Anterior cingulate cortex (tissue), 58 donors: ENCODE measurements around the gene DOK7.
A peak's percentile ranks its signal among the peaks of the same experiment; 100 is the strongest.

Experiments
- DNase-seq, 58 donors: peaks; one replicate each; lab custom pipeline; 2025; lab: John Stamatoyannopoulos, UW

The DOK7 gene, protein sequence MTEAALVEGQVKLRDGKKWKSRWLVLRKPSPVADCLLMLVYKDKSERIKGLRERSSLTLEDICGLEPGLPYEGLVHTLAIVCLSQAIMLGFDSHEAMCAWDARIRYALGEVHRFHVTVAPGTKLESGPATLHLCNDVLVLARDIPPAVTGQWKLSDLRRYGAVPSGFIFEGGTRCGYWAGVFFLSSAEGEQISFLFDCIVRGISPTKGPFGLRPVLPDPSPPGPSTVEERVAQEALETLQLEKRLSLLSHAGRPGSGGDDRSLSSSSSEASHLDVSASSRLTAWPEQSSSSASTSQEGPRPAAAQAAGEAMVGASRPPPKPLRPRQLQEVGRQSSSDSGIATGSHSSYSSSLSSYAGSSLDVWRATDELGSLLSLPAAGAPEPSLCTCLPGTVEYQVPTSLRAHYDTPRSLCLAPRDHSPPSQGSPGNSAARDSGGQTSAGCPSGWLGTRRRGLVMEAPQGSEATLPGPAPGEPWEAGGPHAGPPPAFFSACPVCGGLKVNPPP

DNA sequence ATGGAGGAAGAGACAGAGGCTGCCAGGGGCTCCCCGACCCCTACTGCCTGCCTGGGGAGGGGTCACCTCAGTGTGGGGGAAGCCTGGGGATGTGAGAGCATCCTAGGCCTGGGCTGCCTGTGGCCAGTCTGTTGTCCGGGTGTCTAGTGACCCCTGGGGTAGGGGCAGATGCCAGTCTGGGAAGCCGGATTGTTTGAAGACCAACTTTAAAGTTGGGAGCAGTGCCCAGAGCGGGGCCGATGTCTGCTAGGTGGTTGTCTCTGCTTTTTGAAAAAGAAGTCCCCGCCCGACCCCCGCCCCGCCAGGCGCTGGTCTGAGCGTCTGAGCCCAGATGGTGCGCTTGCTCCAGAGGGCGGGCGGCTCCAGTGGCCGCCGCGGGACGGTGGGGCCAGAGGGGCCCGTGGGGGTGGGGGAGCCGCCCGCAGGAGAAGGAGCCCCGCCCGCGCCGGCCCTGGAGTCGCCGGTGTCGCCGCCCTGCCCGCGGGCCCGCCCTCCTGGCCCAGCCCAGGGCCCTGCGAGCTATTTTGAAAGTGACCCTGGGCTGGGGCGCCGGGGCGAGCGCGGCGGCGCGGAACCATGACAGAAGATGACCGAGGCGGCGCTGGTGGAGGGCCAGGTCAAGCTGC is at the start of gene DOK7:
TSS of gene DOK7 (plus strand) at position 517 of the 626 bp plus-strand sequence. CDS start at position 587, 70 bp downstream.
- DNase-seq: no peak

- DNase-seq: no peak
Observed at GRCh38 chr4:3413675-3414420, 49.3 kb upstream of the DOK7 start.

GRCh38 chr4:3414421-3415279 is 48.5 kb upstream of the DOK7 start:
- DNase-seq: peak in 10 of 58 donors; percentile 9 to 33 (median 26)

DNA sequence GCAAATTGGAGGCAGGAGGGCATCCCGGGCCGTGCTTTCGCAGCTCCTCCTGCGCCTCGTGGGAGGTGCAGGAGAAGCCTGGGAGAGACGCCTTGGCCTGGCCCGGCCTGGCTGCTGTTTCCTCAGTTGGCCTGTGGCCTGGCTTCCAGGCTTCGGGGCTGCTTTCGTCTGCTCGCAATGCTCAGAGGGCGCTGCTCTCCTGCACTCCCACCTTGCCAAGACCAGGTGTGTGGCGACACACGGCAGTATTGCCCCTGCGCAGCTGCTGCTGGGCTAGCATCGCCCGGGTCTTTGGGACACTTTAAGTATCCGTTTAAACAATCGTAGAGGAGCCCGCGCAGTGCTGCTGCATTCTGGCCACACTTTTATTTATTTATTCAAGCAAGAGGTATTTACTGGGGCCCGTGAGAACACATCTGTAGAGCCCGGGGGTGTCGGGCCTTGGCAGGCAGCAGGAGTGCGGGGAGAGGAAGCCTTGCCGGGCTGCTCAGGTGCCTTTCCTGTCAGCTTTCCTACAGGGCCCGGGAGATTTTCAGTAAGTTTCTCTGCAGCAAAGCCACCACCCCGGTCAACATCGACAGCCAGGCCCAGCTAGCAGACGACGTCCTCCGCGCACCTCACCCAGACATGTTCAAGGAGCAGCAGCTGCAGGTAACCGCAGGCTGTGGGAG is 47.5 kb upstream of the DOK7 start:
- DNase-seq: peak in 2 of 58 donors; percentile 14 to 25

GRCh38 chr4:3416270-3416669 is 46.8 kb upstream of the DOK7 start:
- no peak for DNase-seq

DNA sequence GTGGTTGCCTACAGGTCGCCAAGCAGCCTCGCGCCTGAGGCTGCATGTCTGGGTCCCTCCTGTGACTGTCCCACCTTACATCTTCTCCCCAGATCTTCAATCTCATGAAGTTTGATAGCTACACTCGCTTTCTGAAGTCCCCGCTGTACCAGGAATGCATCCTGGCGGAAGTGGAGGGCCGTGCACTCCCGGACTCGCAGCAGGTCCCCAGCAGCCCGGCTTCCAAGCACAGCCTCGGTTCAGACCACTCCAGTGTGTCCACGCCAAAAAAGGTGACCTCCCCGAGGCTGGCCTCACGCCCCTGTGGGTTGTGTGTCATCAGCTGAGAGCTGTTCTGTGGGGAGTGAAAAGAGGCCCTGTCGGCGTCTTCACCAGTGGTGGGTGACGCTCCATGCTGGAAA is 46.3 kb upstream of the DOK7 start:
- no peak for DNase-seq

GRCh38 chr4:3417448-3417847 is 45.7 kb upstream of the DOK7 start:
- no peak for DNase-seq

GRCh38 chr4:3418029-3418762 is 44.9 kb upstream of the DOK7 start:
- no peak for DNase-seq

DNA sequence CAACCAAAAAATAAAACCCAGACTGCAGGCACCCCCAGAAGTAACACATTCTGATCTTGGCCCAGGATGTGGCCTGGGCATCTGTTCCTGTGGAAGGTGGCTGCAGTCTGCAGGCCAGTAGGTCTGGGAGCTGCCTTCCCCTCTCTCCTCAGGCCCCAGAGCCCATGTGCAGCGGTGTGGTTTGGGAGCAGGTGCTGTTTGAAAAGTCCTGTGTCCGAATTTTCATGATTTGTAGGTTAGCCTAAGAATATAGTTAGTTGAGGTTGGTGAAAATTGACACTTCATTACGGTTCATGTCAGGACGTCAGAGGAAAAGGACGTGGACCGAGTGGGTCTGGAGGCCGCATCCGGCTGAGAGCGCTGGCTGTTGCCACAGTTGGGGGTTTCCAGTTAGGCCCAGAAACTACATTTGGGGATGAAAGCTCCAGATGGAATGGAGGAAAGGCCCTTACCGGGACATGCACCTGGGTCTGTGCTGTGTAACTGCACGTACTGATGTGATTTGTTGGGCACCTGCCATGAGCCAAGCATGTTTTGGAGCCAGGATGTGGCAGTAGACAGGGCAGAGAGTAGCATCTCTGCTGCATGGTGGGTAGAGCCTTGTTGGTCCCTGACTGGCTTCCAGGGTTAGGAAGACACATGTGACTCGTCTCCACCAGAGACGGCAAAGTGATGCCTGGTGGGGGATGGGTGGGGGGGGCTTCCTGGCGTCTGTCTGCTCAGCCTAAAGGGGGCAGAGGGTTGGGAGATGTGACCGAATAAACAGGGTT is 43.1 kb upstream of the DOK7 start:
- DNase-seq: no peak

- no peak for DNase-seq
Observed at GRCh38 chr4:3420606-3420955, 42.5 kb upstream of the DOK7 start.

- DNase-seq: peak in 2 of 58 donors; percentile 20 to 35
Observed at GRCh38 chr4:3420956-3421355, 42.1 kb upstream of the DOK7 start.

GRCh38 chr4:3421470-3421869 is 41.6 kb upstream of the DOK7 start:
- DNase-seq: no peak

GRCh38 chr4:3422241-3422801 is 40.8 kb upstream of the DOK7 start:
- no peak for DNase-seq

DNA sequence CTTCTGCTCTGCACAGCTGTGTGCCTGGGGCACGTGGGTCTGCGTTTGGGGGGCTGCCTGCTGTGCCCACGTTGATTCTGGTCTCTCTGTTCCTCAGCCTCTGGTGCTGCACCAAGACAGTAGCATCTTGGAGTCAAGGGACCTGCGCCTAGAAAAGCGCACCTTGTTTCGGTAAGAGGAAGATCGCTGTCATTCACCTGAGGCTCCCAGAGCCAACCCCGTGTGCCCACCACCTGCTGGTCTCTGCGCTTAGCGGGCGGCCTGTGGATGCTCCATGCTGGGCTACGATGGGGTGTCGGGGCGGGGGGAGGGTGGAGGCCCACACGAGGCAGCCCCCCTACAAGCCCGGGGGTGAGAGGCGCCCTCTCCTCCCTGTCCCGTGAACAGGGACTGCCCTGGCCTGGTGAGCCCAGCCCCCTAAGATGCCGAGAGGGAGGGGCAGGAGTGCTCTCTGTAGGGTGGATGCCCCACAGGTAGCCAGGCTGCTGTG is 40.3 kb upstream of the DOK7 start:
- no peak for DNase-seq

GRCh38 chr4:3423406-3423805 is 39.7 kb upstream of the DOK7 start:
- DNase-seq: no peak

DNA sequence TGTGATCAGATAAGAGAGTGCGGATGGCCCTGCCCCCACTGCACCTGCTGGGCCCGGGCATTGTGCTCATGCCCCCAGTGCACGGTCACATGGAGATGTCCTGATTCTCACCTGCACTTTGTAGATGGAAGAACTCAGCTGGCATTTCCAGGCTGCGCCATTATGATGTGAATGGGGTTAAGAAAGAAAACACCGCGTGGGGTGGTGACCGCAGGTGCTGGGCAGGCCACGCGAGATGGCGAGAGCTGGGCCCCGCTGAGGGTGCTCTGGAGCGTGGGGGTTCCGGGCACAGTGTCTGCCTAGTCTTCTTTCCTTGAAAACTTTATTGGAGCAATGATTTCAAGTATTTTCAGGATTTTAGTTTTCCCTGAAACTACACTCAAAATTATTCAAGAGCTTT is 39.2 kb upstream of the DOK7 start:
- no peak for DNase-seq

GRCh38 chr4:3424522-3425095 is 38.5 kb upstream of the DOK7 start:
- DNase-seq: no peak
